Glutamatergic neuron (in vitro differentiated cells): ENCODE measurements around the gene ANGPTL7. TPM values are rescaled to one million over a fixed set of nuclear protein-coding genes. Genes with fewer than 3 reads are reported as not detected.

Experiments
- DNase-seq: peaks from one replicate; pipeline ENCODE4 v3.0.0; 2022
- H3K27ac Mint-ChIP-seq: one replicate; pipeline ENCODE4 v1.8.0; 2020; ENCODE audit warnings: mild to moderate bottlenecking, mixed read lengths, inconsistent platforms; ENCODE audit not compliant: unreplicated experiment
- H3K27me3 Mint-ChIP-seq: one replicate; pipeline ENCODE4 v1.8.0; 2020; ENCODE audit warnings: mild to moderate bottlenecking, moderate library complexity, mixed read lengths, inconsistent platforms; ENCODE audit not compliant: unreplicated experiment
- H3K36me3 Mint-ChIP-seq: one replicate; pipeline ENCODE4 v1.8.0; 2020; ENCODE audit warnings: mild to moderate bottlenecking, mixed read lengths, inconsistent platforms; ENCODE audit not compliant: unreplicated experiment
- H3K4me1 Mint-ChIP-seq: one replicate; pipeline ENCODE4 v1.8.0; 2020; ENCODE audit warnings: mild to moderate bottlenecking, low read depth, mixed read lengths, inconsistent platforms; ENCODE audit not compliant: unreplicated experiment
- H3K4me3 Mint-ChIP-seq: one replicate; pipeline ENCODE4 v1.8.0; 2020; ENCODE audit warnings: mild to moderate bottlenecking, mixed read lengths, inconsistent platforms; ENCODE audit not compliant: unreplicated experiment
- H3K9me3 Mint-ChIP-seq: one replicate; pipeline ENCODE4 v1.8.0; 2020; ENCODE audit warnings: mild to moderate bottlenecking, moderate library complexity, mixed read lengths, inconsistent platforms; ENCODE audit not compliant: unreplicated experiment
- long read RNA-seq: library from polyadenylated mRNA; unstranded; transcript quantifications from one replicate; pipeline ENCODE4 v2.0.0, GENCODE V29; 2020; ENCODE audit not compliant: unreplicated experiment
- total RNA-seq: library from RNA; stranded (reverse); fragmentation: NEBNext Ultra II Directional; extraction: Animal tissue kit (Norgen Biotek cat#: 25700); gene quantifications from one replicate; pipeline ENCODE4 v1.2.1, GENCODE V29; 2021; ENCODE audit not compliant: unreplicated experiment
- TF ChIP-seq, protein P1 (sequence below): fragments of 200-600 bp; sonication (generic); IDR thresholded peaks from one replicate; pipeline ENCODE4 v1.5.0; 2021; ENCODE audit not compliant: partially characterized antibody, unreplicated experiment

ANGPTL7 gene, protein sequence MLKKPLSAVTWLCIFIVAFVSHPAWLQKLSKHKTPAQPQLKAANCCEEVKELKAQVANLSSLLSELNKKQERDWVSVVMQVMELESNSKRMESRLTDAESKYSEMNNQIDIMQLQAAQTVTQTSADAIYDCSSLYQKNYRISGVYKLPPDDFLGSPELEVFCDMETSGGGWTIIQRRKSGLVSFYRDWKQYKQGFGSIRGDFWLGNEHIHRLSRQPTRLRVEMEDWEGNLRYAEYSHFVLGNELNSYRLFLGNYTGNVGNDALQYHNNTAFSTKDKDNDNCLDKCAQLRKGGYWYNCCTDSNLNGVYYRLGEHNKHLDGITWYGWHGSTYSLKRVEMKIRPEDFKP
- not detected for total RNA-seq
- long read RNA-seq: 0 reads

DNA sequence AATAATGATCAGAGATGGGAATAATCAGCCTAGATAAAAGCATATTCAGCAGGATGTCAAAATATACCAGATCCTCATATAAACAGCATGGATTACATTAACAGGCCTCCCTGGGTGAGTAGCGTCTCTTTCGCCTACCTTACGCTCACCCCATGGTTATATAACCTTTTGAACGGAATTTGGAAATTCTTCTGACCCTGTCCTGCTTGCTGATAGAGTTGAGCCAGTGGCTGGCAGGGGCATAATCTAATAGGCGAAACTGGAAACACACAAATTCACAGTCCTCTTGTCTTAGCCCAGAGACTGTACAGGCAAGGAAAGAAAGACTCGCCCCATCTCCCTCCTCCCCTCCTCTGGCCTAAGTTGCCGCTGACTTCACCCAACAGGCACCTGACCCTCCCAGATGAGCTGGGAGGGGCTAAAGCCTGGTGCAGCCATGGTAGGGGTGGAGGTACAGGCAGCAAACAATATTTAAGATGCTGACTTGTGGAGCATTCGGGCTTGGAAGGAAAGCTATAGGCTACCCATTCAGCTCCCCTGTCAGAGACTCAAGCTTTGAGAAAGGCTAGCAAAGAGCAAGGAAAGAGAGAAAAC is at the start of gene ANGPTL7:
TSS of gene ANGPTL7 (plus strand) at position 498 of the 594 bp plus-strand sequence. CDS start 225 bp downstream, outside the sequence.
- Mint-ChIP-seq H3K27ac (peak within 1 kb of the TSS; percentile 33), H3K9me3 (peaks cover 2% of the 10 kb centered on the region), H3K4me1 (peaks cover 3% of the 10 kb centered on the region)

DNA sequence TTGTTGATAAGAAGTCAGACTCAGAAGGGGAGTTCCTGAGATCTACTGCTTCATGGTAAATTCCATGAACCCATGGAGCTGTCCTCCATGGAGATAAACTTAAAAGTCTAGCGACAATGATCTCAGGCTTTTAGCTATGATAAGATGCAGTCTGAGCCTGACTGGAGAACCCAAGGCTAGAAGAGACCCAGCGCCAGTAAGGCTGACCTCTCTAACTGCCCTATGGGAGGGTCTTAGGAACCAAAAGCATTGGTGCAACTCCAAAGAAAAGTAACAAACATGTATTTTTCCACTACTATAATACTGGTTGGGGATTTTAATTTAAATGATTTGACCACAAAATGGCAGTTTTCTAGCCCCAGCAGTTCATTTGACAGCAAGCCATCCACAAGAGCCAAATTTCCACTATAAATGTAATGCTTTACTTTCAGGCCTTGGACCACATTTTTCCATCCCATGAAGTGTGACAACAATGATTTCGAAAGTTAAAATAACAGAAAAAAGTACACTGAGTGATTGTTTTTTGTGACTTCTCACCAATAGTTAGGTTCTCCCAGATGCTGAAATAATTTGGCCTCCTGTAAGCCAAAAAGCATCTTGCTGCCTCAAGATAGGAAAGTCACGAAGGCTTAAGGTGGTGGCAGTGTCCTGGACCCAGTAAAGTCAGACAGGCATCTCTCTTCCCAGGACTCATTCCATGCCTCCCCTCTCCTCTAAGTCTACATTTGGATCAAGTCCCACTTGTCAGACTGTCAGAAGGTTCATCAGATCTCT is 46.4 kb upstream of the ANGPTL7 start:
- no peaks in the 10 kb centered on the region for H3K4me1 Mint-ChIP-seq
- H3K27ac Mint-ChIP-seq: no peak overlapping the region
- H3K9me3 Mint-ChIP-seq: no peaks in the 10 kb centered on the region
- H3K27me3 Mint-ChIP-seq: peaks cover 2% of the 10 kb centered on the region
- DNase-seq: no peak
- no peak overlapping the region for H3K4me3 Mint-ChIP-seq
- H3K36me3 Mint-ChIP-seq: no peaks in the 10 kb centered on the region
- TF ChIP-seq, protein P1, sequence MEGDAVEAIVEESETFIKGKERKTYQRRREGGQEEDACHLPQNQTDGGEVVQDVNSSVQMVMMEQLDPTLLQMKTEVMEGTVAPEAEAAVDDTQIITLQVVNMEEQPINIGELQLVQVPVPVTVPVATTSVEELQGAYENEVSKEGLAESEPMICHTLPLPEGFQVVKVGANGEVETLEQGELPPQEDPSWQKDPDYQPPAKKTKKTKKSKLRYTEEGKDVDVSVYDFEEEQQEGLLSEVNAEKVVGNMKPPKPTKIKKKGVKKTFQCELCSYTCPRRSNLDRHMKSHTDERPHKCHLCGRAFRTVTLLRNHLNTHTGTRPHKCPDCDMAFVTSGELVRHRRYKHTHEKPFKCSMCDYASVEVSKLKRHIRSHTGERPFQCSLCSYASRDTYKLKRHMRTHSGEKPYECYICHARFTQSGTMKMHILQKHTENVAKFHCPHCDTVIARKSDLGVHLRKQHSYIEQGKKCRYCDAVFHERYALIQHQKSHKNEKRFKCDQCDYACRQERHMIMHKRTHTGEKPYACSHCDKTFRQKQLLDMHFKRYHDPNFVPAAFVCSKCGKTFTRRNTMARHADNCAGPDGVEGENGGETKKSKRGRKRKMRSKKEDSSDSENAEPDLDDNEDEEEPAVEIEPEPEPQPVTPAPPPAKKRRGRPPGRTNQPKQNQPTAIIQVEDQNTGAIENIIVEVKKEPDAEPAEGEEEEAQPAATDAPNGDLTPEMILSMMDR: no peak

More for the DNA sequence above, at the start of gene ANGPTL7:
- peaks cover 2% of the 10 kb centered on the region for H3K27me3 Mint-ChIP-seq
- no peak for DNase-seq
- TF ChIP-seq, protein P1: no peak
- H3K36me3 Mint-ChIP-seq: no peaks in the 10 kb centered on the region
- no peak within 1 kb of the TSS for H3K4me3 Mint-ChIP-seq

DNA sequence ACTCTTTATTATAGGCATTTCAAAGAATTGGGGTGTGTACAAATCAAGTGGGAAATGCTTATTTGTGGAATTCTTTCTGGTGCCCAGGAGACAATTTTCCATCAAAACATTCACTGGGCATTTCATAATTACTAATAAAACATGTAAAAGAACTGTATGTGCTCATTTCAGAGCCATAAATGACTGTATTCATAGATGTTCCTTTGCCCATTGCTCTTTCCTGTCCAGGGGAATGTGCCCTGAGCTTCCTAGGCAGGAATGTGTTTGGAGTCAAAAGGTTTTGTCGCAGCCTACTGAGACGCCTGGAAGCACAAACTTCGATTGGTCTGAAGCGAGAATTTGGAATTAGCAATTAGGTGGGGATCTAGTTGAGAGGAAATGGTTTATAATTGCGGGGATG is 45.8 kb upstream of the ANGPTL7 start:
- TF ChIP-seq, protein P1: no peak
- DNase-seq: no peak
- peaks cover 2% of the 10 kb centered on the region for H3K27me3 Mint-ChIP-seq
- H3K27ac Mint-ChIP-seq: no peak overlapping the region
- no peaks in the 10 kb centered on the region for H3K36me3 Mint-ChIP-seq
- no peaks in the 10 kb centered on the region for H3K4me1 Mint-ChIP-seq
- no peaks in the 10 kb centered on the region for H3K9me3 Mint-ChIP-seq
- no peak overlapping the region for H3K4me3 Mint-ChIP-seq

DNA sequence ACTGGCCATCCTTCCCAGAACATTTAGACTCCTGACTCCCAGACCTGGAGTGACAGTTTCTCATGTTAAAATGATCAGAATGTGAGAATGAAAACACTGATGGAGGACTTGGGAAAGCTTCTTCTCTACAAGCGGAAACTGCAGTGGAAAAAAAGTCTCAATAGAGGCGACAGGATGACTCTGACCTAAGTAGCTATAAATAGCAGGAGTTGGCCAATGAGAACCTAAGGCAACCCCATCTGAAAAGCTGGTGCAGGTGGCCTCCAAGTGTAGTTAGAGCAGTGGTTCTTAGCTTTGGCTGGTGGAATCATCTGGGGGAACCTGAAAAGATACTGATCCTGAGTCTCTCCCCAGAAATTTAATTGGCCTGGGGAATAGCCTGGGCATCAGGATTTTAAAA is 45.2 kb upstream of the ANGPTL7 start:
- no peak for DNase-seq
- no peak overlapping the region for H3K4me3 Mint-ChIP-seq
- TF ChIP-seq, protein P1: no peak
- no peaks in the 10 kb centered on the region for H3K27me3 Mint-ChIP-seq
- H3K36me3 Mint-ChIP-seq: no peaks in the 10 kb centered on the region
- H3K9me3 Mint-ChIP-seq: no peaks in the 10 kb centered on the region
- no peak overlapping the region for H3K27ac Mint-ChIP-seq
- H3K4me1 Mint-ChIP-seq: no peaks in the 10 kb centered on the region
